ENCODE measurements around the gene PRDM16. TPM values are rescaled to one million over a fixed set of nuclear protein-coding genes. Genes with fewer than 3 reads are reported as not detected.

The PRDM16 gene
- total and polyA plus RNA-seq, 2 of the 8 experiments (the other 6 are each of a cell fraction or from before 2014, with no cell fraction given), result 0.39 to 0.43 TPM

GRCh38 chr1:3063379-3064295 lies 5.4 kb upstream of the PRDM16 start (continued):
- 0 out of 2 replicates have a peak, but pooled peaks have one; percentile 53 for TF ChIP-seq CBX8 (IDR thresholded peaks at IDR 0.05; ENCODE audit: borderline replicate concordance, low read depth, low read length)
- no peak for TF ChIP-seq CHD7 (IDR thresholded peaks at IDR 0.05; ENCODE audit: insufficient replicate concordance, low read length)
- no peak for TF ChIP-seq ZNF274 (IDR thresholded peaks at IDR 0.05; ENCODE audit: borderline replicate concordance, extremely low read depth, low read length)
- TF ChIP-seq GTF2F1 (IDR thresholded peaks at IDR 0.05; ENCODE audit: borderline replicate concordance, low read depth, low read length), result no peak
- TF ChIP-seq TAF1 (IDR thresholded peaks at IDR 0.05; ENCODE audit: low read depth, low read length), result no peak
- no peak for TF ChIP-seq EGR1 (IDR thresholded peaks at IDR 0.05; ENCODE audit: borderline replicate concordance, low read depth, low read length)
- no peak for TF ChIP-seq POU5F1 (IDR thresholded peaks at IDR 0.05; ENCODE audit: low read depth, low read length)
- TF ChIP-seq EP300 (IDR thresholded peaks at IDR 0.05; ENCODE audit: borderline replicate concordance in 1 of 2, low read depth in 2 of 2, low read length in 2 of 2), result no peak
- no peak for TF ChIP-seq NANOG (IDR thresholded peaks at IDR 0.05; ENCODE audit: insufficient read depth, low read depth, low read length, poor library complexity, severe bottlenecking)

Data from H1 (cell line).